Skin epidermis (tissue), 12 donors: ENCODE results near the gene MRPS24.
"Not testable (repeated sequence)": the region's sequence is repeated elsewhere in the genome, so short reads cannot be mapped to it uniquely, and the experiment has no call there.

Experiments
- H3K27ac ChIP-seq, 21 experiments: fragments of 200-600 bp; sonication (generic) in 11 of 21; one replicate each; pipeline ENCODE4 v1.5.0; 2020; ENCODE audit warnings: mild to moderate bottlenecking in 3 of 21, inconsistent platforms in 2 of 21, moderate library complexity in 2 of 21
- H3K4me3 ChIP-seq, 7 experiments: fragments of 200-600 bp; sonication (generic) in 2 of 7; one replicate each; pipeline ENCODE4 v1.5.0; 2020; ENCODE audit warnings: inconsistent platforms in 2 of 7, mild to moderate bottlenecking in 2 of 7, moderate library complexity in 1 of 7

MRPS24 gene

DNA sequence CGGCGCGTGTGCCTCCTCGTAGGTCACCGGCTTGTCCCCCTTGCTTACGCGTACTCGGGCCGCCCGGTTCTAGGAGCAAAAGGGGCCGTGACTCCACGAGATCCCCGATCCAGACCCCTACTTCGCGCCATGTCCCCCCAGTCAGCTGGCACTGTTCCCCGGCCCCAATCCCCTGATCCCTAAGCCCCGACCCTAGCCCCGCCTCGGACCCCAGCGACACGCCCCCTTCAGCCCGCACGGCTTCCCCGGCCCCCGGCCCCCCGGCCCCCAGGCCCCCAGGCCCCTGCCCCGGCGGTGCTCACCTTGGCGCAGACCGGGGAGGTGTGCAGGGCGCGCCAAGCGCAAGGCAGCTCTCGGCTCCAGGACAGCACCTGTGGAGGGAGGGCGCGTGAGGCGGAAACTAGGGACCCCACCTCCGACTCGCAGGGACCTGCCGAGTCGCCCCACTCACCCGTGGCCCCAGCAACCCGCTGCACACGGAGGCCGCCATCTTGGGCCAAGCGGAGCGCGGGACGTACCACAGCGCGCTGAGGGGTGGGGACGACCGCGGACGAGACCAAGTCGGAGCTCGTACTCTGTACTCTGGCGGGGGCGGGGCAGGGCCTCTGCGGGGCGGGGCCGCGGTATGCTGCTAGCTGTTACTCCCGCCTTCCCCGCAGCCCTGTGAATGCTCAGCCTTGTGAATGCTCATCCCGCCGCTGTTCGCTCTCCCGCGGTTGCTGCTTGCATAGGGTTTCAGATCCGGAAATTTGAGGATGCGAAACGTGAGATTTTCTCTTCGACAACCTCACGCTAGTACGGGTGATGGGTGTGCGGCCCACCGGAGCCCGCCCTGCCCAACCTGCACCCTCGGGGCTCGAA, at the start of gene MRPS24:
Gene MRPS24 (minus strand): TSS at position 512 of the 861 bp plus-strand sequence. CDS start 22 bp downstream, at position 490.
- H3K27ac ChIP-seq: peak within 1 kb of the TSS; percentile 67 to 95 (median 88)
- H3K4me3 ChIP-seq: peak within 1 kb of the TSS; percentile 75 to 97 (median 92)

DNA sequence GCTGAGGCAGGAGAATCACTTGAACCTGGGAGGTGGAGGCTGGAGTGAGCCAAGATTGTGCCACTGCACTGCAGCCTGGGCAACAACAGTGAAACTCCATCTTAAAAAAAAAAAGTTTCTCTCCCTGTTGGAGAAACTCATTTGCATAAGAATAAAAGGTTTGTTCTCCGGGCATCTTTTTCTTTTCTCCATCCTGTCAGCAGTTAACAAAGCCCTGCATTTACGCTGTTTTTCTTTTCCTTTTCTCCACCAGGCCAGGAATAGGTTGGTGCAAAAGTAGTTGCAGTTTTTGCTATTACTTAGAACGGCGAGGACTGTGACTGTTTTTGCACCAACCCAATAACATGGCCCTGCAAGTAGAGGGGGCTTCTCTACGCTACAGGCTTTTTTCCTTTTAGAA, 46.6 kb upstream of the MRPS24 start:
- H3K4me3 ChIP-seq: no peak overlapping the region
- no peak overlapping the region for H3K27ac ChIP-seq

DNA sequence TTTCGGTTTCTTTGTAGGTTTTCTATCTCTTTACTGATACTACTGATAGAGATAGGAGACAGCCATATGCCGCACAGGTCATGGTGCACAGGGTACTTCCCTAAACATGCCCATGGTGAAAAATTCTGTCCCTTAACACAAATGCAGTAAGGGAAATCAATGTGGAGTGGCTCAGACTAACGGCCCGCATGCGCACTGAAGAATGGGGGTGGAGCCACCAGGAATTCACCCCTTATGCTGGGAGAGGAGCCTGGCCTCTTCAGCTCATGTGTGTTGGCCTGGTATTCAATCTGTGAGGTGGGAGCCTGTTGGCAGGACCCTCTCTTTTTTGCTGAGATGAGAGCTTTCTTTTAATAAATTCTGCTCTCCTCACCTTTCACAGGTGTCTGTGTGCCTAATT, 45.5 kb upstream of the MRPS24 start:
- Histone ChIP-seq H3K27ac (no peak overlapping the region), H3K4me3 (no peak overlapping the region)

DNA sequence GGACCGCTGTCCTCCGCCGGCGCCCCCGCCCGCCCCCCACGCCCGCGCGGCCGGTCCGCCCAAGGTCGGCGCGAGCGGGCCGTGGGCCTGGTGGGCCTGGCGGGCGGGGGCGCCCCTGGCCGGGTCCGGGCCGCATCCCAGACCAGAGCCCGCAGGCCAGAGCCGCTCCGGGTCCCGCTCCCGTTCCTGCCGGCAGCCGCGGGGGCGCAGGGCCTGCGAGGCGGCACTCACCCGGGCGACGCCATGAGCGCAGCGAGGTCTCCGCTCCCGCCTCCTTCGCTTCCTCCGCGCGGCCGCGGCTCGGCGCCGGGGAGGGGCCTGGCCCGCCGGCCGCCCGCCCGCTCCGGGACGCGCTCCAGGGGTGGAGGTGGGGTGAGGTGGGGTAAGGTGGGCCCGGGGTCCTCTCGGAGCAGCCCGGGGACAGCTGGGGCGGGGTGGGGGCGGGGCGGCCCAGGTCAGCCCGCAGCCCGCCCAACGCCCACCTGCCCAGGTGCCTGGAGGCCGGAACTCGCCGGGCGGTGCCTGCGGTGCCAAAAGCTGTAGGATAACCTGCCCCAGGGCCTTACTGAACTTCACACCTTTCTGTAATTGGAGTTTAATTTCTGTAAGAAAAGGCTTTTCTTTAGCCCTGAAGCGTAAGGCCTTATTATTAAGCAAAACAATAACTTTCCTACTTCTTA, 37.2 kb upstream of the MRPS24 start, which contains the start of gene URGCP:
Gene URGCP (minus strand): TSS at position 266 of the 680 bp plus-strand sequence. CDS start 21 bp downstream, at position 245.
- peak within 1 kb of the TSS; percentile 59 to 95 (median 85) for H3K27ac ChIP-seq
- peak within 1 kb of the TSS; percentile 60 to 84 (median 72) for H3K4me3 ChIP-seq

DNA sequence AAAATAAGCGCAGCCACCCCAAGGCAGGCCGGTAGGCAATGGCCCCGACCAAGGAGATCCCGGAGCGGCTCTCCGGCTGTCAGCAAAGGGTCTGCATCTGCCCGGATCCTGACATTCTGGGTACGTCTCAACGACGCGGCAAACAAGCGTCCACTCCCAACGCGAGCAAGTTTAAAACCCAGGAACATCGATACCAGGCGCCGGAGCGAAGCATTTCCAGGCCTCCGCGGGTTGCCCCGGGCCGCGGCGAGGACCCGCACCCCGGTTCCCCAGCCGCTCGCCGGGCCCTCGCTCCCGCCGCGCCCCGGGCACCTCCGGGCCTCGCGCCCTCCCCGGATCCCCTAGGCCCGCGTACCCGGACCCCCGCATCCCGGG, 36.6 kb upstream of the MRPS24 start:
- peak overlapping the region; percentile 60 to 84 (median 72) for H3K4me3 ChIP-seq
- H3K27ac ChIP-seq: peak overlapping the region; percentile 59 to 95 (median 85)

DNA sequence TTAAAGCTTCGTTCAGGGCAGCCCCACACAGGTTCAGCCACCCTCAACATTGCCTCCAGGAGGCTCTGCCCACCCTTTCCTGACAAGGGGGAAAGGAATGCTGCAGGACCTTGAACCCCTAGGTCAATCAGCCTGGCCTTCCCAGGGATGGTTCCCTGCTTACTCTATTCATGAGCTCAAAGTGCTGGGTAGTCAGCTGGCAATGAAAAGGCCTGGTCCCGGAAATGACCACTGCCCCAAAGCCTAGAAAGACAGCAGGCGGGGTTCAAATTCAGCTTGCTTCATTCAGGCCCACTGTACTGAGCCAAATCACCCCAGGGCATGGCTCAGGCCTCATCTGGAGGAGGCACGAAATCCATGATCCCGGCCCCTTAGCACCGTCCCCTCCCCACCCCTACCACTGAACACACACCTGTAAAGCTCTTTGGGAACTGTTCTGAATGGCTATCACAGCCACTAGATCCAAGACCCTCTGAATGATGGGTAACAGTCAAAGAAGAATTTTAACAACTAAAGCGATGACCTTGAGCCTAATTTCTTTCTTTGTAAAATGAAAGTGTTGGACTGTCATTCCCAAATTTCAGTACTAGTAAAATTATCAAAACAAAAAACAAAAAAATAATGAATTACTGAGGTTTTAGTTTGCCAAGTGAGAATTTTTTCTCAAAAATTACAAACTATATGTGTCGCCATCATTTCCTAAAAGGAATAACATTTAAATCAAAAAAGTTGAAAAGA, 36.1 kb upstream of the MRPS24 start:
- Histone ChIP-seq H3K4me3 (peak overlapping the region; percentile 60 to 84 (median 72)), H3K27ac (peak overlapping the region; percentile 47 to 95 (median 84))

DNA sequence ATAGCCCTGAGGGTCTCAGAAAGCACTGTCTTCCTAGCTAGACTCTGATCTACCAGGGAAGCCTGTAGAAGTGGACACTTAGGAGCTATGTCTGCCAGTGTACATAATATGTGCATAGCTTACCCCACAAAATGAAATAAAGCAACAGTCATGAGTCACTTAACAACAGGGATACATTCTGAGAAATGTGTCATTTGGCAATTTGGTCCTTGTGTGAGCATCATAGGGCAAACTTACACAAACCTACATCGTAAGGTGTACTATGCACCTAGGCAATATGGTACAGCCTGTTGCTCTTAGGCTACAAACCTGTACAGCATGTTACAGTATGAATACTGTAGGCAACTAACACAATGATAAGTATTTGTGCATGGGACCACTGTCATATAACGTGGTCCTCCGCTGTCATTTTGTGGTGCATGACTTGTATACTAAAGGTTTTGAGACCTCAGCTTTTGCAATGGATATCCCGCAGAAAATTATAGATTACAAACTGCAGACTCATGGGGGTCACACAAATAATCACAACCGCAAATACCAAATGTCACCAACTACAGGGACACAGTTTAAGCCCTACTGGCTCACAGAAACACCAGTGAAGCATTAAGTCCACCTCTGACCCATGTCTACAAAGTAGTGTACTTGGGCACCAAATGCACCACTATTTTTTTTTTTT, 35.4 kb upstream of the MRPS24 start:
- Histone ChIP-seq H3K4me3 (peak overlapping the region in 1 of 7 experiments; percentile 77), H3K27ac (peak overlapping the region in 9 of 21 experiments; percentile 77 to 95 (median 91))

DNA sequence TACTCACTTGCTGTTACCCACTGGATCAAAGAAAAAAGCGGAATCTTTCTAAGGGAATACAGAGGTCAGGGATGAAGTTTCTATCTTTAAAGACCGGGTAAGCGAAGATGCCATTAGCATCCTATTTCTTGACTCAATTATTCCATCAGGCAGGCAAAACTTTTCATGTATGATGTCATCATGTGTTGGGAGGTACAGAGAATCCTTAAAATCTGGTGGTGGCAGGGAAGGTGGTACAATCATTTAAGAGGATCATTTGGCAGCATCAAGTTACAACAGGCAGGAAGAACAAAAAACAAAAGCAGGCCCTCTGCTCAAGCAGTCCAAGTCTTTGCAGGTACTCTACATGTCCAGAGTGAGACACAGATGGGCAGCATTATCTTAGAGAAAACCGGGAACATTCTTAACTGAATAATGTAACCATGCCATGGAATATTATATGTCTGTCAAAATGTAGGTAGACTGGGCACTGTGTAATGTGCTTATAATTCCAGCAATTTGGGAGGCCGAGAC, 33.3 kb upstream of the MRPS24 start:
- H3K4me3 ChIP-seq: no peak overlapping the region
- H3K27ac ChIP-seq: peak overlapping the region in 2 of 21 experiments; percentile 3 to 17

DNA sequence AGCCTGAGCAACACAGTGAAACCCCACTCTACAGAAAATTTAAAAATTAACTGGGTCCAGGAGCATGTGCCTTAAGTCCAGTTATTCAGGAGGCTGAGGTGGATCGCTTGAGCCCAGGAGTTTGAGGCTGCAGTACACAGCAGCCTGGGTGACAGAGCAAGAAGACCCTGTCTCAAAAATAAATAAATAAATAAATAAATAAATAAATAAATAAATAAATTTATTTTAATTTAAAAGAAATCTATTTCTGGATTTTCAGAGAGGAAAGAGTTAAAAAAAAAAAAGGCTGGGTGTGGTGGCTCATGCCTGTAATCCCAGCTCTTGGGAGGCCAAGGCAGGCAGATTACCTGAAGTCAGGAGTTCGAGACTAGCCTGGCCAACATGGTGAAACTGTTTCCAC, 29.3 kb upstream of the MRPS24 start:
- not testable (repeated sequence) for H3K27ac ChIP-seq, H3K4me3 ChIP-seq

DNA sequence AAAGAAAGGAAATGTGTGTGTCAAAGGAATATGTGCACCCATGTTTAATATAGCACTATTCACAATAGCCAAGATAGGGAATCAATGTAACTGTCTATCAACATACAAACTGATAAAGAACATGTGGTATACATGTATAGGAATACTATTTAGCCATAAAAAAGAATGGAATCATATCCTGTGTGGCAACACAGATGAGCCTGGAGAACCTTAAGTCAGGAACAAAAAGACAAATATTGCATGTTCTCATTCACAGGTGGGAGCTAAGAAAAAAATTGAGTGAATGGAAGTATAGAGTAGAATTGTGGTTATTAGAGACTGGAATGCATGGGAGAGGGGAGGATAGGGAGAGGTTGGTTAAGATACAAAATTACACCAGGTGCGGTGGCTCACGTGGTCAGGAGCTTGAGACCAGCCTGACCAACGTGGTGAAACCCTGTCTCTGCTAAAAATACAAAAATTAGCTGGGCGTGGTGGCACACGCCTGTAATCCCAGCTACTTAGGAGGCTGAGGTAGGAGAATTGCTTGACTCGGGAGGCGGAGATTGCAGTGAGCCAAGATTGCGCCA, 26.6 kb upstream of the MRPS24 start:
- Histone ChIP-seq H3K4me3 (no peak overlapping the region), H3K27ac (no peak overlapping the region)

DNA sequence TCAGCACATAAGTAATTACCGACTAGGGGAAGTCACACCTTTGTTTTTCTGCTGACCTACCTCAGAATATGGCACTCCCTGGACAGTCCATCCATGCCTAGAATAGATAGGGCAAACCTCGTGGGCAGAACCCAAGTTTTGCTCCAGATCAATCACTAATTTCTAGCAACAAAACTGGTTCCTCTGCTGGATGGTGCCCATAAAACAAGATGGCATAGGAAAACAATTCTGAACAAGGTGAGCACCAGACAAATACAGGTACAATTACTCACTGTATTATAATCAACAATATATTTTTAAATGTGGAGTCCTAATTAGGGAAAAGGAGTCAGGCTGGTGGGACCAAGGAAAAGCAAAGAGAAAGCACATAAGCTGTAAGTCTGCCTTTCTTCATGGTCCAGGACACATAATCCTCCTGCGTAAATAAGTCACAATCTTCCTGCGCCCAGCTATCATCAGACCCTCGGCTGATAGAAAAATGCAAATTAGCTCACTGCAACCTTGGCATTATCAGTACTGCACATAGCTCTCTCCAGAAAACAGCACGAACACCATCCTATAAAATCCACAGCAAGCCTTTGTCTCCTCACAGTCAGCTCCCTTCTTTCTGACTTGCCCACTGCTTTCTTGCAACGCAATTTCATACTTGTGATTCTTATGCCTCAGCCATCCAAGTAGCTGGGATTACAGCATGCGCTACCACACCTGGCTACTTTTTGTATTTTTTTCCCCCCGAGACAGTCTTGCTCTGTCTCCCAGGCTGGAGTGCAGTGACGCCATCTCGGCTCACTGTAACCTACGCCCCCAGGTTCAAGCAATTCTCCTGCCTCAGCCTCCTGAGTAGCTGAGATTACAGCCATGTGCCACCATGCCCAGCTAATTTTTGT, 22.0 kb upstream of the MRPS24 start:
- H3K4me3 ChIP-seq: no peak overlapping the region
- no peak overlapping the region for H3K27ac ChIP-seq

DNA sequence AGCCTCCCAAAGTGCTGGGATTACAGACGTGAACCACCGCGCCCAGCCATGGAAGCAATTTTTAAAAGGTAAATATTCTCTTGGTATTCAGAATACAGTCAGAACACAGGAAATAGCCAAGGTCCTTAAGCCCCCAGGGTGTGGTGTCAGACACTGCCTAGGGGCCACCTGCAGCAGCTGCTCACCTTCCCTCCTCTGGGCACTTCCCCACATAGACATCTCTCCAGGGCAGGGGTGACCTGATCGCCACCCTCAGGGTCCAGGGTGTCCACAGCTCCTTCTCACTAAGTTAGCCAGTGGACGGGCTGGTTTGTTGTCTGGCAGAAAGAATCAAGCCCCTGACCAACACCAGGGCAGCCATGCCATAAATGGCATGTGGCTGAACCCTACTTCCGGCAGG, 21.2 kb upstream of the MRPS24 start:
- Histone ChIP-seq H3K4me3 (no peak overlapping the region), H3K27ac (no peak overlapping the region)

DNA sequence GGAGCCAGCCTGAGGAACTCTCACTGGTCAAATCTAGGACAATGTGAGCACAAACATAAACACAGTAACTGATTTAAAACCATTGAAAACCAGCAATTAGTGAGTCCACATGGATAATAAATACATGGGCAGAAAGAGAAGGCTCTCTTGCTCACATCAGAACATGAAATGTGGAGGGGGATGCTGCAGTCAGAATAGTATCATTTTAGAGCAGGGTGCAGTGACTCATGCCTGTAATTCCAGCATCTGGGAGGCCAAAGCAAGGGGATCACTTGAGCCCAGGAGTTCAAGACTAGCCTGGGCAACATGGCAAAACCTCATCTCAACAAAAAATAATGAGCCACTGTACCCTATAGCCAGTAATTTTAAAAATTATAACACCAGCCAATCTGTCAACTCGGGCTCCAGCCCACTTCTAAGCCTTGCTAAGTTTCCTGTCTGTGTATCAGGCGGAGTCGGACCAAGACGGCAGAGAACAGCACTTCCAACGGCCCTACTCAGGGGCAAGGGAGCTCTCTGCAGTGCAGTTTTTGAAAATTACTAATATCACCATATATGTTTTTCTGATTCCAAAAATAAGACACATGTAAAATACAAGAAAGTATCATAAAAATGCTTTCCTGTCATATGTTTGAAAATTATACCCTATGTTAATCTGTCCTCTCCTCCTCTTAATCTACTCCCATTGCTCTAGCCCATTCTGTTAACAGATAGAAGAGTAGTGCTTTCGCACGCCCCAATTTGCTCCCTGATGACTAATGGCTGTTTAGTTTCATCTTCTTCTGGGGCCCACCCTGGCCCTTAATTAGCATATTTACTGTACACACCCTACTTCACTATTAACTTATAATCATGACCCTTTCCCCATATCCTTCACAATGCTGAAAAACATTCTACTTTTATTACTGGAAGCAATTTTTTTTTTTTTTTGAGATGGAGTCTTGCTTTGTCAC, 20.0 kb upstream of the MRPS24 start:
- Histone ChIP-seq H3K27ac (no peak overlapping the region), H3K4me3 (no peak overlapping the region)

DNA sequence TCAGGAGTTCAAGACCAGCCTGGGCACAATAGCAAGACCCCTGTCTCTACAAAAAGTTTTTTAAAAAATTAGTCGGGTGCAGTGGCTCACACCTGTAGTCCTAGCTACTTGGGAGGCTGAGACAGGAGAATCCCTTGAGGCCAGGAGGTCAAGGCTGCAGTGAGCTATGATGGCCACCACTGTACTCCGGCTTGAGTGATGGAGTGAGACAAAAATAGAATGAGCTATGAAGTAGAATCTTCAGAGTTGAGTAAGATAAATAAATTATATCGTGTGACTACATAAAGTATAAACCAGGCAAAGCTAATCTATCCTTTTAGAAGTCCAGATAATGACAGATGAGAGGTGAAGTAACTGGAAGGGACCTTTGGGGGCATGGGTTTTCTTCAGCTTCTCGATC, 15.3 kb upstream of the MRPS24 start:
- H3K4me3 ChIP-seq: no peak overlapping the region
- no peak overlapping the region for H3K27ac ChIP-seq

DNA sequence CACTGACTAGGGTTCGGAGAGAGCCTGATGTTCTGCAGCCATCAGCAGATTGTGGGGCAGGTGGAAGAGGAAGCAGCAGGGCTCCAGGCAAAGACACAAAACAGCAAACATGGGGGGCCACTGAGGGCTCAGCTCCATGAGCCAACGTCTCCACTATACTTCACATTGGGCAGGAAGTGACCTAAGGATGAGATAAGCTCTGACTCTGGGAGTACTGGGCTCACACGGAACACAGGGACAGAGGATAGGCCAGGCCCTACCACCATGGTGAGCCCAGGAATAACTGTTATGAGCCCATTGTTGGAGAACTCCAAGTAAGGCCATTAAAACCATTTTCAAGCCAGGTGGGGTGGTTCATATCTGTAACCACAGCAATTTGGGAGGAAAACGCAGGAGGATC, 14.9 kb upstream of the MRPS24 start:
- no peak overlapping the region for H3K4me3 ChIP-seq
- no peak overlapping the region for H3K27ac ChIP-seq

DNA sequence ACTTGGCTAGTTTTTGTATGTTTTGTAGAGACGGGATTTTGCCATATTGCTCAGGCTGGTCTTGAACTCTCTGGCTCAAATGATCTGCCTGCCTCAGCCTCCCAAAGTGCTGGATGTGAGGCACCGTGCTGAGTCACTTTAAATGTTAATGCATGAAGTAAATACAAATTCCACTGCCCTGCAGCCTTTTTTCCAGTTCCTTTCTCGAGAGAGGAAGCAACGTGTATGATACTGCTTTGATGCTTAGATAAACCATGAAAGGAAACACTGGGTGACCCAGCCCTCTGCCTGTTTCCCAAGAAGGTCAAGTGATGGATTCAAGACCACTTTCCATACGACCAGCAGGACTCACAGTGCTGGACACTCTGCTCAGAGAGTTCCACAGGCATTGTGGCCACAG, 11.3 kb upstream of the MRPS24 start:
- Histone ChIP-seq H3K4me3 (no peak overlapping the region), H3K27ac (no peak overlapping the region)

DNA sequence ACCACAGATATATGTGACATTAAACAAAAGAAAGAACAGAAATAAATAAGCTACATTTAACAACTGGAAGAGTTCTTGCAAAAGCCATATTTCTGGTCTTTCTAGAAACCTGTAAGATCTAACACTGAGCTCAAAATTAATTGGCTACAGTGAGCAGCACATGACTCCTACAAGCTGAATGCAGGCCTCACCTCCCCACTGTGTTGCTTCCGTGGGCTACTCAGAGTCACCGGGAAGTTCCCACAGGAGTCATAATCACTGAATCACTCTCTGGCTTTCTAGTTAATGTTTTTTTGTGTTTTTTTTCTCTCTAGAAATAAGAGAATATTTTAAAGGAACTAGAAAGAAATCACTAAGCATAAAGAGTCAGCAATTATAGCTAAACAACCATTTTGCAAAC, 10.2 kb upstream of the MRPS24 start:
- no peak overlapping the region for H3K4me3 ChIP-seq
- peak overlapping the region in 1 of 21 experiments; percentile 3 for H3K27ac ChIP-seq
